Loucy (cell line): ENCODE measurements around the gene RANBP3.
A peak's percentile ranks its signal among the peaks of the same experiment; 100 is the strongest.

ENCODE experiments used
- H2AFZ ChIP-seq: fragments of 200-600 bp; sonication (generic); 2 replicates; pipeline ENCODE4 v1.6.0; 2016; ENCODE audit warnings: antibody characterized with exemption, mild to moderate bottlenecking, low read length, moderate library complexity
- H3F3A ChIP-seq: fragments of 200-600 bp; 2 replicates; pipeline ENCODE4 v1.6.0; 2016; ENCODE audit warnings: antibody characterized with exemption, low read depth, mild to moderate bottlenecking
- H3K27me3 ChIP-seq: fragments of 200-600 bp; sonication (generic); 2 replicates; pipeline ENCODE4 v1.6.1; 2014; ENCODE audit warnings: low read length, mild to moderate bottlenecking; ENCODE audit not compliant: insufficient read depth, poor library complexity, severe bottlenecking
- H3K36me3 ChIP-seq: fragments of 200-600 bp; sonication (generic); 2 replicates; pipeline ENCODE4 v1.6.1; 2016; ENCODE audit warnings: low read length; ENCODE audit not compliant: insufficient read depth
- H3K4me1 ChIP-seq: fragments of 200-600 bp; sonication (generic); 2 replicates; pipeline ENCODE4 v1.5.1; 2014; ENCODE audit warnings: low read length, mild to moderate bottlenecking; ENCODE audit not compliant: insufficient read depth, poor library complexity, severe bottlenecking
- H3K4me2 ChIP-seq: fragments of 200-600 bp; sonication (generic); 2 replicates; pipeline ENCODE4 v1.6.0; 2014; ENCODE audit warnings: antibody characterized with exemption, low read length, low read depth, mild to moderate bottlenecking; ENCODE audit not compliant: poor library complexity, severe bottlenecking
- H3K4me3 ChIP-seq: fragments of 200-600 bp; sonication (generic); 2 replicates; pipeline ENCODE4 v1.5.1; 2014; ENCODE audit warnings: low read length, mild to moderate bottlenecking, mixed read lengths; ENCODE audit not compliant: poor library complexity, severe bottlenecking
- H3K79me2 ChIP-seq: fragments of 200-600 bp; sonication (generic); 2 replicates; pipeline ENCODE4 v1.6.1; 2014; ENCODE audit warnings: low read length; ENCODE audit not compliant: insufficient read depth
- H3K9ac ChIP-seq: fragments of 200-600 bp; sonication (generic); 2 replicates; pipeline ENCODE4 v1.6.0; 2014; ENCODE audit warnings: mild to moderate bottlenecking, low read depth, low read length, moderate library complexity; ENCODE audit not compliant: poor library complexity, severe bottlenecking
- H3K9me2 ChIP-seq: fragments of 200-600 bp; sonication (generic); replicated peaks from 2 replicates; pipeline ENCODE4 v1.6.1; 2016; ENCODE audit warnings: low read depth, low read length, mixed read lengths
- H3K9me3 ChIP-seq: fragments of 200-600 bp; sonication (generic); 2 replicates; pipeline ENCODE4 v1.6.1; 2014; ENCODE audit warnings: mild to moderate bottlenecking, antibody characterized with exemption, low read length, low read depth; ENCODE audit not compliant: insufficient read depth
- H4K20me1 ChIP-seq: fragments of 200-600 bp; sonication (generic); 2 replicates; pipeline ENCODE4 v1.6.0; 2014; ENCODE audit warnings: antibody characterized with exemption, low read length, mild to moderate bottlenecking; ENCODE audit not compliant: insufficient read depth, poor library complexity, severe bottlenecking
- EZH2phosphoT487 ChIP-seq: fragments of 200-600 bp; IDR thresholded peaks from 2 replicates; pipeline ENCODE4 v1.6.1; 2018; ENCODE audit warnings: antibody characterized with exemption, mild to moderate bottlenecking, moderate library complexity, borderline replicate concordance
- TF ChIP-seq, protein P1 (sequence below): fragments of 200-600 bp; sonication (generic); conservative IDR thresholded peaks from 2 replicates; pipeline ENCODE4 v1.5.1; 2014; ENCODE audit warnings: mild to moderate bottlenecking, antibody characterized with exemption, low read length

The RANBP3 gene

DNA sequence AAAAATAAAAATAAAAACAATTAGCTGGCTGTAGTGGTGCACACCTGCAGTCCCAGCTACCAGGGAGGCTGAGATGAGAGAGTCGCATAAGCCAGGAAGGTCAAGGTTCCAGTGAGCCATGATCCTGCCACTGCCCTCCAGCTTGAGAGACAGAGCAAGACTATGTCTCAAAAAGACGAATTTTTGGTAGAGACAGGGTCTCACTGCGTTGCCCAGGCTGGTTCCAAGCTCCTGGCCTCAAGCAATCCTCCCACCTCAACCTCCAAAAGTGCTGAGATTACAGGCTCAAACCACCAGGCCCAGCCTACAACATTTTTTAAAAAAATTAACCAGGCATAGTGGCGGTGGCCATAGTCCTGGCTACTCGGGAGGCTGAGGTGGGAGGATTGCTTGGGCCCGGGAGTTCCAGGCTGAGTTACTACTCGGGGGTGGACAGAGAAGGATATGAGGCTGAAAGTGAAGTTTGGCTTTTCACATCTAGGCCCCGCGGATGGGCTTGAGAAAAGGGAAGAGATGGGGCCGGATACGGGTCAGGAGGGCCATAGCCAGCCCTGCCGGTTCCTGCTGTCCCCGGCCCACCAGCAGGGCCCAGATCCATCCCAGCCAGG lies 84.5 kb downstream of the RANBP3 start:
- no peaks in the 10 kb centered on the region for H3K9me3 ChIP-seq
- peaks cover 4% of the 10 kb centered on the region for H4K20me1 ChIP-seq
- no peaks in the 10 kb centered on the region for H3K4me1 ChIP-seq
- no peak for TF ChIP-seq EZH2phosphoT487
- TF ChIP-seq, protein P1, sequence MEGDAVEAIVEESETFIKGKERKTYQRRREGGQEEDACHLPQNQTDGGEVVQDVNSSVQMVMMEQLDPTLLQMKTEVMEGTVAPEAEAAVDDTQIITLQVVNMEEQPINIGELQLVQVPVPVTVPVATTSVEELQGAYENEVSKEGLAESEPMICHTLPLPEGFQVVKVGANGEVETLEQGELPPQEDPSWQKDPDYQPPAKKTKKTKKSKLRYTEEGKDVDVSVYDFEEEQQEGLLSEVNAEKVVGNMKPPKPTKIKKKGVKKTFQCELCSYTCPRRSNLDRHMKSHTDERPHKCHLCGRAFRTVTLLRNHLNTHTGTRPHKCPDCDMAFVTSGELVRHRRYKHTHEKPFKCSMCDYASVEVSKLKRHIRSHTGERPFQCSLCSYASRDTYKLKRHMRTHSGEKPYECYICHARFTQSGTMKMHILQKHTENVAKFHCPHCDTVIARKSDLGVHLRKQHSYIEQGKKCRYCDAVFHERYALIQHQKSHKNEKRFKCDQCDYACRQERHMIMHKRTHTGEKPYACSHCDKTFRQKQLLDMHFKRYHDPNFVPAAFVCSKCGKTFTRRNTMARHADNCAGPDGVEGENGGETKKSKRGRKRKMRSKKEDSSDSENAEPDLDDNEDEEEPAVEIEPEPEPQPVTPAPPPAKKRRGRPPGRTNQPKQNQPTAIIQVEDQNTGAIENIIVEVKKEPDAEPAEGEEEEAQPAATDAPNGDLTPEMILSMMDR, result no peak
- peaks cover 18% of the 10 kb centered on the region; the same call in 1 of the 2 replicates for H3K36me3 ChIP-seq
- H3K79me2 ChIP-seq, result peaks cover 14% of the 10 kb centered on the region; the same call in 1 of the 2 replicates
- H2AFZ ChIP-seq, result no peak overlapping the region
- no peak overlapping the region for H3K4me2 ChIP-seq
- H3K27me3 ChIP-seq, result no peaks in the 10 kb centered on the region
- H3K9ac ChIP-seq, result no peak overlapping the region
- no peaks in the 10 kb centered on the region for H3F3A ChIP-seq
- H3K9me2 ChIP-seq, result no peaks in the 10 kb centered on the region
- no peak overlapping the region for H3K4me3 ChIP-seq

DNA sequence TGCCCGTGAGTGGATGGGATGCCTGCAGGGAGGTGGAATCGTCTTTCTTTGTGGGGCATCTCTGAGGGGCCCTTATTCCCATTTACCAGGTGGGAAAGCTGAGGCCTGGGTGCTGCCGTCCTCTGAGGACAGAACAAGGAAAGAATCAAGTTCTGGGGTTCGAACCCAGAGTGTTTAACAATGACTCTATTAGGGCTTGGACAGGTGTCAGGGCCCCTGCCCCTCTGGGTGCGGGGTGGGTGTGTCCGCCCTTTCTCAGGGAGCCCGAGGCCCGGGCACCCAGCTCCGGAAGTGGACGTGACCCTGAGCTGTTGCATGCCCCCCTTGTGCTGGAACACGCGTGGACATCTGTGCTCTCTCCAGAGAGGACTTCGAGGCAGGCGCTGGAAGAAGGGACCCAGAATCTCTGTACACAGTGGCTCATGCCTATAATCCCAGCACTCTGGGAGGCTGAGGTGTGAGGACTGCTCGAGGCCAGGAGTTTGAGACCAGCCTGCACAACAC lies 85.1 kb downstream of the RANBP3 start:
- Histone ChIP-seq H3K9me3 (no peaks in the 10 kb centered on the region), H3K9me2 (no peaks in the 10 kb centered on the region), H2AFZ (no peak overlapping the region), H3K4me3 (no peak overlapping the region), H3F3A (no peaks in the 10 kb centered on the region), H3K9ac (no peak overlapping the region), H3K36me3 (peaks cover 18% of the 10 kb centered on the region; the same call in 1 of the 2 replicates), H4K20me1 (no peaks in the 10 kb centered on the region), H3K4me1 (no peaks in the 10 kb centered on the region), H3K27me3 (no peaks in the 10 kb centered on the region), H3K79me2 (peaks cover 9% of the 10 kb centered on the region; the same call in 1 of the 2 replicates), H3K4me2 (no peak overlapping the region)
- TF ChIP-seq, protein P1, result no peak
- no peak for TF ChIP-seq EZH2phosphoT487

DNA sequence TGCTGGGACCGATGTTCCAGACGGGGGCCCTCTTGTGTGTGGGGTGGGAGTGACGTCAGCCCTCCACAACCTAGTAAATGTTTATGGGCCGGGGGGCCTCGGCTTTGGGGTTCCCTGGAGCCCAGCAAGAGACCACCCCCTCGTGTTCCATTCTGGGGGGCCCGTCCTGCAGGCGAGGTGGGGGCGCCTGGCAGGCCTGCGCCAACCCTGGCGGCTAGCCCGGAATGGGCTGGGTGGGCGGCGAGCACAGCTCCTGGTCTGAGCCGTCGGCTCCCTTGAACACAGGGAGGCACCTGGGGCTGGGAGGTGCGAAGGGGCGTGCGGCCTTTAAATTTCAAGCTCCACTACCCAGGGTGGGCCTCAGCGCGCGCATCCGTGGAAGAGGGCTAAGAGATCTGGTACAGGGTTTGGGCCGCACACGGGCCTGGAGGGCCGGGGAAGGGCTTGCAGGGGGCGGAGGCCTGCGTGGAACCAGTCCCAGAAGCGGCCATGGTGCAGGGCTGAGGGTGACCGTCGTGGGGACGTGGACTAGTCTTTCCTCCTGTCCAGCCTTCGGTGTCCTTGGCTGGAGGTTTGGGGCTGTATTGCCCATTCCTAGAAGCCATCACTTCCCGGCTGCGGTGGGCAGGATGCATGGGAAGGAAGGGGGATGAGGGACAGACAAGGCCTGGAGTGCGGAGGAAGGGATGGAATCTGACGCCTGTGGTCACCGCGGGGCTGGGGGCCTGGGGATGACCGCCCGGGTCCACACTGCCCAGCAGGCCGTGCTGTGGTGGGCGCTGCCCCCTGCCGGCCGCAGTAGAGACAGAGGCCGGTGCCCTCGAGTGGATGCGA lies 85.8 kb downstream of the RANBP3 start:
- Histone ChIP-seq H2AFZ (no peak overlapping the region), H3K9ac (no peak overlapping the region), H3K4me2 (no peak overlapping the region), H3K4me1 (no peaks in the 10 kb centered on the region), H3K9me3 (no peaks in the 10 kb centered on the region), H3K27me3 (no peaks in the 10 kb centered on the region), H3K4me3 (no peak overlapping the region), H3K79me2 (peaks cover 5% of the 10 kb centered on the region; the same call in 1 of the 2 replicates), H3K36me3 (peaks cover 18% of the 10 kb centered on the region; the same call in 1 of the 2 replicates), H3F3A (no peaks in the 10 kb centered on the region), H4K20me1 (no peaks in the 10 kb centered on the region), H3K9me2 (no peaks in the 10 kb centered on the region)
- TF ChIP-seq EZH2phosphoT487, result no peak
- TF ChIP-seq, protein P1, result 0 out of 2 replicates have a peak, but pooled peaks have one; percentile 18
